ENCODE measurements around the gene TMEM43. TPM values are rescaled to one million over a fixed set of nuclear protein-coding genes. Genes with fewer than 3 reads are reported as not detected.

TMEM43 gene
- total RNA-seq, 1 experiment from 2014 or later = 32.4 TPM

DNA sequence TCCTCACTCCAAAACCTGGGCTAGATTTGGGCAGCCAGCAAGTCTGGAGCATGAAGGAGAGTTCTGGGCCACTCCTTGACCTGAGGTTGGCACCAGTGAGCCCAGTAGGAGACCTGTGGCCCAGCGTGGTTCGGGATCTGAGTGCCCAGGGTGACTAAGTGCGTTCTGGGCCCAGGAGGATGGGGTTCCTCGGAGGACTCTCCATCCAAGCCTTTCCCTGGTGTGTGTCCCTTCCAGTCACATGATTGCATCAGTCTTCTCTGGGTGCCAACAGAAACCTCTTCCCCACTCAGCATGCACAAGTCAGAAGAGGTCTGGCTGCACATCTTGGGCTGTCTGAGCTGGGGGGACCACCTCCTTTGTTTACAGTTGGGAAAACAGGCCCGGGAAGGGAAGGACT is 14.9 kb downstream of the TMEM43 start:
- Histone ChIP-seq H3K4me1 (ENCODE audit: control insufficient read depth in 1 of 2, insufficient read depth in 2 of 2, low read length in 2 of 2) (peaks cover 23 to 35% of the 10 kb centered on the region in 2 experiments), H3K36me3 (ENCODE audit: control insufficient read depth in 1 of 2, insufficient read depth in 2 of 2, low read length in 2 of 2) (peaks cover 2 to 17% of the 10 kb centered on the region in 2 experiments; a peak in 1 of 4 replicates), H3K27me3 (ENCODE audit: insufficient read depth, low read length) (no peaks in the 10 kb centered on the region), H3K9me3 (ENCODE audit: control insufficient read depth in 1 of 2, insufficient read depth in 1 of 2, low read depth in 1 of 2, low read length in 2 of 2) (no peaks in the 10 kb centered on the region), H3K4me3 (replicated peaks in 1 of 2; ENCODE audit: low read depth in 1 of 2, low read length in 2 of 2) (no peak overlapping the region), H3K9me2 (ENCODE audit: insufficient read depth) (no peaks in the 10 kb centered on the region), H3K79me2 (ENCODE audit: insufficient read depth, low read length) (no peaks in the 10 kb centered on the region), H3K4me2 (ENCODE audit: low read length) (no peak overlapping the region), H4K20me1 (ENCODE audit: insufficient read depth) (peaks cover 6% of the 10 kb centered on the region; the same call in 1 of the 2 replicates), H2AFZ (ENCODE audit: low read depth, low read length, poor library complexity, severe bottlenecking) (no peak overlapping the region), H3K27ac (ENCODE audit: low read depth, low read length) (no peak overlapping the region), H3K9ac (ENCODE audit: low read length) (no peak overlapping the region)
- BruUV-seq (replicated peaks) = no TSS peak
- ChIA-PET RAD21 (ENCODE audit: low non-redundant PET in 1 of 2, low total read pairs in 2 of 2, uncharacterized antibody in 2 of 2, unreplicated experiment in 2 of 2) (no interaction called here), CTCF (interaction anchor here (0.8 kb wide), 1 partner anchor 13 kb away, joined by 3 read pairs; no protein-coding TSS in a partner anchor), POLR2A (no interaction called here)
- ATAC-seq (no peak), DNase-seq (ENCODE audit: low read depth, low spot score) (no peak)
- TF ChIP-seq POLR2A (IDR thresholded peaks at IDR 0.05; ENCODE audit: borderline replicate concordance, extremely low read depth, insufficient read depth, insufficient read length) = no peak
- intact Hi-C loops (cut with micrococcal nuclease) = no loop called here

DNA sequence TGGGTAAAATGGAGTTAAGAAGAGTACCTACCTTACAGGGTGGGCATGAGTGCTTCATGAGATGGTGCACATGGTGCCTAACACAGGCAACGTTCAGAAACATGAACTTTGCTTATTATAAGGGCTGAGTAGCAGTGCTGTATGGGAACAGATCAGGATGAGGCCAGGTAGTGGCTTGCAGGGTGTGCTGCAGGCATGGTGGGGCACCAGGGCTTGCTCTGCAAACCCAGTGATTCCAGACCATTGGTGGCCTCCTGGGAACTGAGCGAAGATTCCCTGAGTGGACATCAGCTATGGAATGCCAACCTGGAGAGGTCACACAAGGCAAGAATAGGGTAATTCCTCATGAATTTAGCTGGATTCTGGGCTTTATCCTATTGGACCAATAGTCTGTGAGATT is 15.8 kb downstream of the TMEM43 start:
- intact Hi-C loops (cut with micrococcal nuclease) = no loop called here
- peaks cover 31 to 44% of the 10 kb centered on the region in 2 experiments for H3K4me1 ChIP-seq (ENCODE audit: control insufficient read depth in 1 of 2, insufficient read depth in 2 of 2, low read length in 2 of 2)
- H3K4me3 ChIP-seq (replicated peaks in 1 of 2; ENCODE audit: low read depth in 1 of 2, low read length in 2 of 2) = no peak overlapping the region
- no peak overlapping the region for H3K27ac ChIP-seq (ENCODE audit: low read depth, low read length)
- H3K9ac ChIP-seq (ENCODE audit: low read length) = no peak overlapping the region
- H3K36me3 ChIP-seq (ENCODE audit: control insufficient read depth in 1 of 2, insufficient read depth in 2 of 2, low read length in 2 of 2) = peaks cover 0 to 13% of the 10 kb centered on the region in 2 experiments; a peak in 1 of 4 replicates
- no peak overlapping the region for H2AFZ ChIP-seq (ENCODE audit: low read depth, low read length, poor library complexity, severe bottlenecking)
- ChIA-PET POLR2A (no interaction called here), CTCF (no interaction called here), RAD21 (ENCODE audit: low non-redundant PET in 1 of 2, low total read pairs in 2 of 2, uncharacterized antibody in 2 of 2, unreplicated experiment in 2 of 2) (no interaction called here)
- no peaks in the 10 kb centered on the region for H3K27me3 ChIP-seq (ENCODE audit: insufficient read depth, low read length)
- ATAC-seq (no peak), DNase-seq (ENCODE audit: low read depth, low spot score) (no peak)
- H3K9me3 ChIP-seq (ENCODE audit: control insufficient read depth in 1 of 2, insufficient read depth in 1 of 2, low read depth in 1 of 2, low read length in 2 of 2) = no peaks in the 10 kb centered on the region
- peaks cover 6% of the 10 kb centered on the region; the same call in 1 of the 2 replicates for H4K20me1 ChIP-seq (ENCODE audit: insufficient read depth)
- TF ChIP-seq, protein P1, sequence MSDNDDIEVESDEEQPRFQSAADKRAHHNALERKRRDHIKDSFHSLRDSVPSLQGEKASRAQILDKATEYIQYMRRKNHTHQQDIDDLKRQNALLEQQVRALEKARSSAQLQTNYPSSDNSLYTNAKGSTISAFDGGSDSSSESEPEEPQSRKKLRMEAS (IDR thresholded peaks at IDR 0.05) = no peak
- TF ChIP-seq, protein P2, sequence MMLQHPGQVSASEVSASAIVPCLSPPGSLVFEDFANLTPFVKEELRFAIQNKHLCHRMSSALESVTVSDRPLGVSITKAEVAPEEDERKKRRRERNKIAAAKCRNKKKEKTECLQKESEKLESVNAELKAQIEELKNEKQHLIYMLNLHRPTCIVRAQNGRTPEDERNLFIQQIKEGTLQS (IDR thresholded peaks at IDR 0.05) = no peak
- TF ChIP-seq RAD21 (IDR thresholded peaks at IDR 0.05; ENCODE audit: low read depth) (no peak), EZH2phosphoT487 (IDR thresholded peaks at IDR 0.05; ENCODE audit: borderline replicate concordance) (no peak), JUND (IDR thresholded peaks at IDR 0.05) (no peak), TCF7L2 (IDR thresholded peaks at IDR 0.05; ENCODE audit: borderline replicate concordance, extremely low read depth, insufficient read depth, insufficient read length) (no peak), ZFX (IDR thresholded peaks at IDR 0.05) (no peak), POLR2AphosphoS5 (IDR thresholded peaks at IDR 0.05; ENCODE audit: low read depth, low read length) (no peak)
- TF ChIP-seq, protein P3, sequence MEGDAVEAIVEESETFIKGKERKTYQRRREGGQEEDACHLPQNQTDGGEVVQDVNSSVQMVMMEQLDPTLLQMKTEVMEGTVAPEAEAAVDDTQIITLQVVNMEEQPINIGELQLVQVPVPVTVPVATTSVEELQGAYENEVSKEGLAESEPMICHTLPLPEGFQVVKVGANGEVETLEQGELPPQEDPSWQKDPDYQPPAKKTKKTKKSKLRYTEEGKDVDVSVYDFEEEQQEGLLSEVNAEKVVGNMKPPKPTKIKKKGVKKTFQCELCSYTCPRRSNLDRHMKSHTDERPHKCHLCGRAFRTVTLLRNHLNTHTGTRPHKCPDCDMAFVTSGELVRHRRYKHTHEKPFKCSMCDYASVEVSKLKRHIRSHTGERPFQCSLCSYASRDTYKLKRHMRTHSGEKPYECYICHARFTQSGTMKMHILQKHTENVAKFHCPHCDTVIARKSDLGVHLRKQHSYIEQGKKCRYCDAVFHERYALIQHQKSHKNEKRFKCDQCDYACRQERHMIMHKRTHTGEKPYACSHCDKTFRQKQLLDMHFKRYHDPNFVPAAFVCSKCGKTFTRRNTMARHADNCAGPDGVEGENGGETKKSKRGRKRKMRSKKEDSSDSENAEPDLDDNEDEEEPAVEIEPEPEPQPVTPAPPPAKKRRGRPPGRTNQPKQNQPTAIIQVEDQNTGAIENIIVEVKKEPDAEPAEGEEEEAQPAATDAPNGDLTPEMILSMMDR (IDR thresholded peaks at IDR 0.05 in 2 of 3, conservative IDR thresholded peaks at IDR 0.05 in 1 of 3; ENCODE audit: borderline replicate concordance in 1 of 3, insufficient read depth in 1 of 3, low read depth in 2 of 3, low read length in 2 of 3) = no peak
- TF ChIP-seq, protein P4, sequence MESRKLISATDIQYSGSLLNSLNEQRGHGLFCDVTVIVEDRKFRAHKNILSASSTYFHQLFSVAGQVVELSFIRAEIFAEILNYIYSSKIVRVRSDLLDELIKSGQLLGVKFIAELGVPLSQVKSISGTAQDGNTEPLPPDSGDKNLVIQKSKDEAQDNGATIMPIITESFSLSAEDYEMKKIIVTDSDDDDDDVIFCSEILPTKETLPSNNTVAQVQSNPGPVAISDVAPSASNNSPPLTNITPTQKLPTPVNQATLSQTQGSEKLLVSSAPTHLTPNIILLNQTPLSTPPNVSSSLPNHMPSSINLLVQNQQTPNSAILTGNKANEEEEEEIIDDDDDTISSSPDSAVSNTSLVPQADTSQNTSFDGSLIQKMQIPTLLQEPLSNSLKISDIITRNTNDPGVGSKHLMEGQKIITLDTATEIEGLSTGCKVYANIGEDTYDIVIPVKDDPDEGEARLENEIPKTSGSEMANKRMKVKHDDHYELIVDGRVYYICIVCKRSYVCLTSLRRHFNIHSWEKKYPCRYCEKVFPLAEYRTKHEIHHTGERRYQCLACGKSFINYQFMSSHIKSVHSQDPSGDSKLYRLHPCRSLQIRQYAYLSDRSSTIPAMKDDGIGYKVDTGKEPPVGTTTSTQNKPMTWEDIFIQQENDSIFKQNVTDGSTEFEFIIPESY (IDR thresholded peaks at IDR 0.05; ENCODE audit: extremely low read depth, insufficient replicate concordance, low read length) = no peak
- BruUV-seq (replicated peaks) = no TSS peak
- H3K79me2 ChIP-seq (ENCODE audit: insufficient read depth, low read length) = no peaks in the 10 kb centered on the region
- no peak overlapping the region for H3K4me2 ChIP-seq (ENCODE audit: low read length)
- H3K9me2 ChIP-seq (ENCODE audit: insufficient read depth) = no peaks in the 10 kb centered on the region
